Endothelial cell of umbilical vein (primary cell): ENCODE measurements around the gene PHACTR2. TPM values are rescaled to one million over a fixed set of nuclear protein-coding genes. Genes with fewer than 3 reads are reported as not detected.

Experiments
- BruUV-seq: library from RNA; stranded (reverse); fragments of 400-500 nt; replicated peaks from 2 replicates; lab custom pipeline; 2021; lab: Mats Ljungman, UMichigan
- CTCF ChIA-PET: fragments of 300-600, 350-600 bp; sonication (Branson Sonifier 250); formaldehyde crosslinking; loops from one replicate; lab custom pipeline; 2021; ENCODE audit warnings: antibody characterized with exemption, inconsistent platforms; lab: Charles Lee
- POLR2A ChIA-PET: fragments of 300-600, 350-600 bp; sonication (Branson Sonifier 250); formaldehyde crosslinking; loops from one replicate; lab custom pipeline; 2021; ENCODE audit warnings: antibody characterized with exemption, inconsistent platforms; lab: Charles Lee
- DNase-seq: peaks from one replicate; pipeline ENCODE4 v3.0.0-alpha.2; 2011; ENCODE audit warnings: low read depth, low spot score
- FAIRE-seq: peaks from 2 replicates; lab custom pipeline; 2011; peaks lifted over from hg19 to GRCh38; lab: Jason Lieb, UNC
- H2AFZ ChIP-seq: 2 replicates; pipeline ENCODE4 v1.6.0; 2012; ENCODE audit warnings: low read depth, low read length, control low read depth, inconsistent platforms
- H3K27ac ChIP-seq: 2 replicates; pipeline ENCODE4 v1.5.1; 2011; ENCODE audit warnings: low read depth, mild to moderate bottlenecking, control low read depth, low read length, moderate library complexity; ENCODE audit not compliant: insufficient read depth
- H3K27me3 ChIP-seq, 2 experiments: 2 replicates each; pipeline versions ENCODE4 v1.6.0 to v1.6.1; 2011; ENCODE audit warnings: low read length in 2 of 2, mixed read lengths in 1 of 2; ENCODE audit not compliant: control insufficient read depth in 2 of 2, insufficient read depth in 2 of 2
- H3K36me3 ChIP-seq, 2 experiments: 2 replicates in 1 of 2; 3 replicates in 1 of 2; pipeline ENCODE4 v1.5.1; 2011; ENCODE audit warnings: low read length in 2 of 2, mild to moderate bottlenecking in 1 of 2, moderate library complexity in 1 of 2; ENCODE audit not compliant: control insufficient read depth in 2 of 2, insufficient read depth in 2 of 2; ENCODE audit errors: extremely low read depth in 1 of 2
- H3K4me1 ChIP-seq: 3 replicates; pipeline ENCODE4 v1.5.1; 2011; ENCODE audit warnings: mild to moderate bottlenecking, low read length; ENCODE audit not compliant: control insufficient read depth, insufficient read depth; ENCODE audit errors: extremely low read depth
- H3K4me2 ChIP-seq: 2 replicates; pipeline ENCODE4 v1.6.1; 2011; ENCODE audit warnings: low read length, control low read depth, mixed read lengths; ENCODE audit not compliant: insufficient read depth
- H3K4me3 ChIP-seq, 3 experiments: fragments of 200-600 bp in 1 of 3; sonication (generic), shearing (Covaris generic) in 1 of 3; replicated peaks in 1 of 3; 2 replicates each; pipeline ENCODE4 v1.5.1; 2011 to 2016; ENCODE audit warnings: control low read depth in 3 of 3, low read length in 3 of 3, mild to moderate bottlenecking in 2 of 3, inconsistent platforms in 1 of 3, low read depth in 1 of 3, moderate library complexity in 1 of 3; ENCODE audit not compliant: insufficient read depth in 1 of 3
- H3K79me2 ChIP-seq: 2 replicates; pipeline ENCODE4 v1.6.0; 2012; ENCODE audit warnings: low read length, inconsistent platforms; ENCODE audit not compliant: control insufficient read depth, insufficient read depth
- H3K9ac ChIP-seq: replicated peaks from 2 replicates; pipeline ENCODE3; 2011; ENCODE audit warnings: low read length, control low read depth; ENCODE audit not compliant: insufficient read depth; ENCODE audit errors: extremely low read depth
- H3K9me1 ChIP-seq: replicated peaks from 3 replicates; pipeline ENCODE4 v1.6.0; 2011; ENCODE audit warnings: mild to moderate bottlenecking, low read length; ENCODE audit not compliant: control insufficient read depth, insufficient read depth; ENCODE audit errors: extremely low read depth
- H3K9me3 ChIP-seq: replicated peaks from 2 replicates; pipeline ENCODE4 v1.5.1; 2012; ENCODE audit warnings: low read length, inconsistent platforms; ENCODE audit not compliant: control insufficient read depth, insufficient read depth
- H4K20me1 ChIP-seq: replicated peaks from 2 replicates; pipeline ENCODE3; 2011; ENCODE audit warnings: mild to moderate bottlenecking, low read length; ENCODE audit not compliant: control insufficient read depth, insufficient read depth; ENCODE audit errors: extremely low read depth
- CTCF ChIP-seq, 2 donors: IDR thresholded peaks; 1 replicate in 1 of 2; 2 replicates in 1 of 2; pipeline ENCODE4 v1.5.1; 2011; ENCODE audit warnings: low read length in 2 of 2, mild to moderate bottlenecking in 2 of 2, moderate library complexity in 2 of 2, control low read depth in 1 of 2, inconsistent platforms in 1 of 2, low read depth in 1 of 2; ENCODE audit not compliant: insufficient read depth in 1 of 2; ENCODE audit errors: extremely low read depth in 1 of 2
- EZH2 ChIP-seq: IDR thresholded peaks from 2 replicates; pipeline ENCODE4 v1.6.1; 2012; ENCODE audit warnings: borderline replicate concordance, low read depth, mild to moderate bottlenecking, moderate library complexity, low read length, inconsistent platforms; ENCODE audit not compliant: severe bottlenecking
- FOS ChIP-seq: IDR thresholded peaks from 2 replicates; pipeline ENCODE4 v1.6.1; 2011; ENCODE audit warnings: mild to moderate bottlenecking, low read length, moderate library complexity, borderline replicate concordance; ENCODE audit not compliant: insufficient read depth
- GATA2 ChIP-seq: IDR thresholded peaks from 2 replicates; pipeline ENCODE4 v1.7.0; 2011; ENCODE audit warnings: low read depth, mild to moderate bottlenecking, moderate library complexity, mixed read lengths, low read length; ENCODE audit not compliant: insufficient read length, insufficient read depth
- JUN ChIP-seq: IDR thresholded peaks from 2 replicates; pipeline ENCODE4 v1.6.1; 2011; ENCODE audit warnings: borderline replicate concordance, low read depth; ENCODE audit not compliant: insufficient read length, insufficient read depth
- MAX ChIP-seq: IDR thresholded peaks from 2 replicates; pipeline ENCODE4 v1.6.1; 2011; ENCODE audit not compliant: insufficient read depth, insufficient read length
- MYC ChIP-seq: IDR thresholded peaks from one replicate; pipeline ENCODE4 v1.6.1; 2011; ENCODE audit warnings: mild to moderate bottlenecking, low read depth, low read length
- POLR2A ChIP-seq: IDR thresholded peaks from 2 replicates; pipeline ENCODE4 v1.6.1; 2012; ENCODE audit warnings: low read depth, mild to moderate bottlenecking, control low read depth, low read length
- POLR2AphosphoS5 ChIP-seq: IDR thresholded peaks from 2 replicates; pipeline ENCODE4 v1.6.1; 2012; ENCODE audit warnings: low read depth, mild to moderate bottlenecking, control low read depth, low read length, moderate library complexity; ENCODE audit not compliant: insufficient read depth
- dilution Hi-C: fragments of 300-500 bp; cut with MboI; formaldehyde crosslinking; loops from one replicate; pipeline ENCODE4 v1.15.0; 2019; ENCODE audit warnings: low sequenced_read_pairs; ENCODE audit not compliant: extremely low pct_ligation_motif_present
- intact Hi-C: fragments of 100-400 bp; cut with micrococcal nuclease; formaldehyde crosslinking; loops from one replicate; pipeline ENCODE4 v1.10.0; 2022
- polyA plus RNA-seq, 4 experiments: library from polyadenylated mRNA; depleted of rRNA in 3 of 4; stranded (reverse) in 3 of 4; unstranded in 1 of 4; fragments of >200 nt; gene quantifications; 2 replicates each; pipeline versions ENCODE4 v1.2.1 to v1.2.3, GENCODE V29; 2011 to 2012; ENCODE audit warnings: missing spikeins in 1 of 4
- total RNA-seq: library from RNA; stranded (reverse); gene quantifications from 2 replicates; pipeline ENCODE4 v1.2.3, GENCODE V29; 2021

PHACTR2 gene
- total and polyA plus RNA-seq, 2 donors (not counting 3 experiments of a cell fraction or from before 2014, with no cell fraction given): 16.3 to 178 TPM

GRCh38 chr6:143747347-143747842 is 69.6 kb downstream of the PHACTR2 start:
- intact Hi-C loops (no loop called here), dilution Hi-C loops (no loop called here)
- Histone ChIP-seq H3K4me2 (no peak overlapping the region), H3K4me3 (no peak overlapping the region), H3K9ac (no peak overlapping the region), H3K4me1 (peaks cover 3% of the 10 kb centered on the region), H3K9me3 (no peaks in the 10 kb centered on the region), H3K36me3 (peaks cover 0 to 2% of the 10 kb centered on the region in 2 experiments), H3K79me2 (peaks cover 24% of the 10 kb centered on the region), H3K27me3 (no peaks in the 10 kb centered on the region), H2AFZ (no peak overlapping the region), H3K27ac (no peak overlapping the region), H3K9me1 (no peaks in the 10 kb centered on the region), H4K20me1 (peaks cover 9% of the 10 kb centered on the region)
- ChIA-PET CTCF (no interaction called here), POLR2A (no interaction called here)
- FAIRE-seq (no peak), DNase-seq (no peak)
- no peak for TF ChIP-seq POLR2A
- TF ChIP-seq FOS: no peak
- TF ChIP-seq MYC: no peak
- TF ChIP-seq CTCF (IDR thresholded peaks at IDR 0.05; ENCODE audit: extremely low read depth in 1 of 2, insufficient read depth in 1 of 2, low read depth in 1 of 2, low read length in 2 of 2): no peak
- TF ChIP-seq MAX: no peak
- no peak for TF ChIP-seq POLR2AphosphoS5
- no peak for TF ChIP-seq JUN
- TF ChIP-seq GATA2: no peak
- no peak for TF ChIP-seq EZH2
- BruUV-seq: no TSS peak
